ENCODE results near the gene TSBP1.

TSBP1 gene

DNA sequence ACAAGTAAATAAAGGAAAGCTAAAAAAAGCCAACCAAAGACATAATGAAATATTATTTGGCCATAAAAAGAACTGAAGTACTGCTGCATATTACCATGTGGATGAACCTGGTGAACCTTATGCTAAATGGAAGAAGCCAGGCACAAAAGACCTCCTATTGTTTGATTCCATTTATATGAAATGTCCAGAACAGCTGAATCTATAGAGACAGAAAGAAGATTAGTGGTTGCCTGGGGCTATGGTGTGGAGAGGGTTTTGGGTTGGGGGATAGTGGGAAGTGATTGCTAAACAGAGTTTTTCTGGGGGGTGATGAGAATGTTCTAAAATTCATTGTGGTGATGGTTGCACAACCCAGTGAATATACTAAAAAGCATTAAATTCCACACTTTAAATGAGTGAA, 53.2 kb downstream of the TSBP1 start:
- Histone ChIP-seq H3K36me3 (replicated peaks; ENCODE audit: insufficient read depth, low read length) (no peaks in the 10 kb centered on the region), H4K20me1 (ENCODE audit: insufficient read depth, low read length) (no peaks in the 10 kb centered on the region), H3K9ac (ENCODE audit: low read length) (no peak overlapping the region), H3K4me3 (ENCODE audit: low read length) (no peak overlapping the region), H3K4me1 (ENCODE audit: low read length) (no peaks in the 10 kb centered on the region), H3K27me3 (replicated peaks; ENCODE audit: insufficient read depth, low read length) (no peaks in the 10 kb centered on the region), H3F3A (ENCODE audit: insufficient read depth, low read length) (no peaks in the 10 kb centered on the region), H3K4me2 (ENCODE audit: low read depth, low read length) (no peak overlapping the region), H2AFZ (ENCODE audit: low read length) (no peak overlapping the region), H3K9me2 (replicated peaks; ENCODE audit: insufficient read depth, low read length) (no peaks in the 10 kb centered on the region), H3K27ac (ENCODE audit: low read length) (no peak overlapping the region), H3K9me3 (replicated peaks; ENCODE audit: insufficient read depth, low read length) (no peaks in the 10 kb centered on the region), H3K79me2 (ENCODE audit: low read length) (no peaks in the 10 kb centered on the region)
- TF ChIP-seq EZH2 (optimal IDR thresholded peaks at IDR 0.05; ENCODE audit: low read depth, low read length): no peak
- TF ChIP-seq EZH2phosphoT487 (IDR thresholded peaks at IDR 0.05; ENCODE audit: low read length): no peak
- TF ChIP-seq, protein P1, sequence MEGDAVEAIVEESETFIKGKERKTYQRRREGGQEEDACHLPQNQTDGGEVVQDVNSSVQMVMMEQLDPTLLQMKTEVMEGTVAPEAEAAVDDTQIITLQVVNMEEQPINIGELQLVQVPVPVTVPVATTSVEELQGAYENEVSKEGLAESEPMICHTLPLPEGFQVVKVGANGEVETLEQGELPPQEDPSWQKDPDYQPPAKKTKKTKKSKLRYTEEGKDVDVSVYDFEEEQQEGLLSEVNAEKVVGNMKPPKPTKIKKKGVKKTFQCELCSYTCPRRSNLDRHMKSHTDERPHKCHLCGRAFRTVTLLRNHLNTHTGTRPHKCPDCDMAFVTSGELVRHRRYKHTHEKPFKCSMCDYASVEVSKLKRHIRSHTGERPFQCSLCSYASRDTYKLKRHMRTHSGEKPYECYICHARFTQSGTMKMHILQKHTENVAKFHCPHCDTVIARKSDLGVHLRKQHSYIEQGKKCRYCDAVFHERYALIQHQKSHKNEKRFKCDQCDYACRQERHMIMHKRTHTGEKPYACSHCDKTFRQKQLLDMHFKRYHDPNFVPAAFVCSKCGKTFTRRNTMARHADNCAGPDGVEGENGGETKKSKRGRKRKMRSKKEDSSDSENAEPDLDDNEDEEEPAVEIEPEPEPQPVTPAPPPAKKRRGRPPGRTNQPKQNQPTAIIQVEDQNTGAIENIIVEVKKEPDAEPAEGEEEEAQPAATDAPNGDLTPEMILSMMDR (IDR thresholded peaks at IDR 0.05; ENCODE audit: low read length): no peak
- DNase-seq: no peak

DNA sequence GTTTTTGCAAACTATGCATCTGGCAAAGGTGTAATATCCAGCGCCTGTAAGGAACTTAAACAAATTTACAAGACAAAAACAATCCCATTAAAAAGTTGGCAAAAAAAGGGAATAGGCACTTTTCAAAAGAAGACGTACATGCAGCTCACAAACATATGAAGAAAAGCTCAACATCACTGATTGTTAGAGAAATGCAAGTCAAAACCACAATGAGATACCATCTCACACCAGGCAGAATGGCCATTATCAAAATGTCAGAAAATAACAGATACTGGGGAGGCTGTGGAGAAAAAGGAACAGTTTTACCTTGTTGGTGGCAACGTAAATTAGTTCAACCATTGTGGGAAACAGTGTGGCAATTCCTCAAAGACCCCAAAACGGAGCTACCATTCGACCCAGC, 54.2 kb downstream of the TSBP1 start:
- Histone ChIP-seq H2AFZ (ENCODE audit: low read length) (no peak overlapping the region), H3K36me3 (replicated peaks; ENCODE audit: insufficient read depth, low read length) (no peaks in the 10 kb centered on the region), H3K9me2 (replicated peaks; ENCODE audit: insufficient read depth, low read length) (no peaks in the 10 kb centered on the region), H3K9ac (ENCODE audit: low read length) (no peak overlapping the region), H3K9me3 (replicated peaks; ENCODE audit: insufficient read depth, low read length) (no peaks in the 10 kb centered on the region), H3K4me3 (ENCODE audit: low read length) (no peak overlapping the region), H4K20me1 (ENCODE audit: insufficient read depth, low read length) (no peaks in the 10 kb centered on the region), H3K79me2 (ENCODE audit: low read length) (no peaks in the 10 kb centered on the region), H3K4me2 (ENCODE audit: low read depth, low read length) (no peak overlapping the region), H3K27me3 (replicated peaks; ENCODE audit: insufficient read depth, low read length) (no peaks in the 10 kb centered on the region), H3K27ac (ENCODE audit: low read length) (no peak overlapping the region), H3F3A (ENCODE audit: insufficient read depth, low read length) (no peaks in the 10 kb centered on the region), H3K4me1 (ENCODE audit: low read length) (no peaks in the 10 kb centered on the region)
- no peak for DNase-seq
- TF ChIP-seq, protein P1 (IDR thresholded peaks at IDR 0.05; ENCODE audit: low read length): no peak
- TF ChIP-seq EZH2phosphoT487 (IDR thresholded peaks at IDR 0.05; ENCODE audit: low read length) (no peak), EZH2 (optimal IDR thresholded peaks at IDR 0.05; ENCODE audit: low read depth, low read length) (no peak)

DNA sequence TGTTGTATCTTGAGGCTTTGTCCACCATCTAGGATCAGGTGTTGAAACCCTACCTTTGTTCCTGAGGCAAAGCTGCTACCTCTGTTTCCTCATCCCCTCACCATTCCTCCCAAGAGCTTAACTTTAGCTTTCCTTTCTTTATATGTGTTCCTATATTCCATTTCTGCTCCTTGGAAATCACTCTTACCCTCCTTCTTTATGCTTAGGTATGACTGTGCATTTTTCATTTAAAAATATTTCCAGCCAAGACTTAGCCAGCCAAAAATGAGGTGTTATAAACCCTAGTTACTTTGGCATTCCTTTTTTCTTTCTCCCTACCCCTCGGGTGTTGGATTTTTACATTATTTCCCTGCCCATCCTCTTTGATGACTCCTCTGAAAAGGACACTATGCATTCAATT, 57.7 kb downstream of the TSBP1 start:
- DNase-seq: no peak
- Histone ChIP-seq H3K27ac (ENCODE audit: low read length) (no peak overlapping the region), H3K9ac (ENCODE audit: low read length) (no peak overlapping the region), H2AFZ (ENCODE audit: low read length) (no peak overlapping the region), H4K20me1 (ENCODE audit: insufficient read depth, low read length) (no peaks in the 10 kb centered on the region), H3K4me2 (ENCODE audit: low read depth, low read length) (no peak overlapping the region), H3K36me3 (replicated peaks; ENCODE audit: insufficient read depth, low read length) (no peaks in the 10 kb centered on the region), H3K79me2 (ENCODE audit: low read length) (no peaks in the 10 kb centered on the region), H3K9me3 (replicated peaks; ENCODE audit: insufficient read depth, low read length) (no peaks in the 10 kb centered on the region), H3K4me3 (ENCODE audit: low read length) (no peak overlapping the region), H3K9me2 (replicated peaks; ENCODE audit: insufficient read depth, low read length) (no peaks in the 10 kb centered on the region), H3K27me3 (replicated peaks; ENCODE audit: insufficient read depth, low read length) (no peaks in the 10 kb centered on the region), H3F3A (ENCODE audit: insufficient read depth, low read length) (no peaks in the 10 kb centered on the region), H3K4me1 (ENCODE audit: low read length) (no peaks in the 10 kb centered on the region)
- no peak for TF ChIP-seq EZH2 (optimal IDR thresholded peaks at IDR 0.05; ENCODE audit: low read depth, low read length)
- TF ChIP-seq, protein P1 (IDR thresholded peaks at IDR 0.05; ENCODE audit: low read length): no peak
